Naive thymus-derived CD4-positive, alpha-beta T cell (primary cell): ENCODE results near the gene PEAR1. TPM values are rescaled to one million over a fixed set of nuclear protein-coding genes. Genes with fewer than 3 reads are reported as not detected.

Experiments used
- ATAC-seq: fragments of 150-1000 bp; cut with Tn5 transposase; 2 replicates; pipeline ENCODE4 v1.10.0; 2021; ENCODE audit warnings: mild to moderate bottlenecking, moderate library complexity
- CTCF ChIA-PET: fragments of 350-600 bp; sonication (Branson Sonifier 250); formaldehyde crosslinking; loops from one replicate; lab custom pipeline; 2021; ENCODE audit warnings: antibody characterized with exemption; lab: Charles Lee
- POLR2A ChIA-PET: fragments of 350-600 bp; sonication (Branson Sonifier 250); formaldehyde crosslinking; loops from one replicate; lab custom pipeline; 2021; ENCODE audit warnings: antibody characterized with exemption, inconsistent platforms; lab: Charles Lee
- DNase-seq, 9 donors: peaks; one replicate each; pipeline versions ENCODE4 v3.0.0 to v3.0.0-alpha.2; 2020 to 2022; ENCODE audit warnings: mixed read lengths in 1 of 9
- H3K27ac ChIP-seq: one replicate; pipeline ENCODE4 v1.7.0; 2013; ENCODE audit warnings: mild to moderate bottlenecking, low read depth, low read length, moderate library complexity
- H3K27me3 ChIP-seq, 2 donors: one replicate each; pipeline ENCODE4 v1.7.0; 2013; ENCODE audit warnings: low read length in 2 of 2, mild to moderate bottlenecking in 2 of 2, moderate library complexity in 2 of 2; ENCODE audit not compliant: control insufficient read depth in 2 of 2, insufficient read depth in 2 of 2
- H3K36me3 ChIP-seq, 3 experiments: 1 replicate in 2 of 3; 2 replicates in 1 of 3; pipeline ENCODE4 v1.7.0; 2013; ENCODE audit warnings: low read length in 3 of 3, mild to moderate bottlenecking in 3 of 3, moderate library complexity in 1 of 3; ENCODE audit not compliant: insufficient read depth in 3 of 3, control insufficient read depth in 2 of 3
- H3K4me1 ChIP-seq, 2 donors: one replicate each; pipeline ENCODE4 v1.7.0; 2013; ENCODE audit warnings: low read length in 2 of 2, mild to moderate bottlenecking in 2 of 2, moderate library complexity in 1 of 2; ENCODE audit not compliant: control insufficient read depth in 2 of 2, insufficient read depth in 2 of 2
- H3K4me3 ChIP-seq: 2 replicates; pipeline ENCODE4 v1.7.0; 2013; ENCODE audit warnings: mild to moderate bottlenecking, low read length
- H3K9me3 ChIP-seq, 3 experiments: 1 replicate in 2 of 3; 2 replicates in 1 of 3; pipeline ENCODE4 v1.7.0; 2013; ENCODE audit warnings: low read length in 3 of 3; ENCODE audit not compliant: control insufficient read depth in 2 of 3
- H3K27ac Mint-ChIP-seq, 9 donors: one replicate each; pipeline ENCODE4 v1.8.0; 2020 to 2022; ENCODE audit warnings: mixed read lengths in 9 of 9, mild to moderate bottlenecking in 8 of 9, moderate library complexity in 5 of 9, inconsistent platforms in 2 of 9
- H3K27me3 Mint-ChIP-seq, 5 donors: one replicate each; pipeline ENCODE4 v1.8.0; 2021 to 2022; ENCODE audit warnings: mixed read lengths in 5 of 5, mild to moderate bottlenecking in 1 of 5
- H3K36me3 Mint-ChIP-seq, 5 donors: one replicate each; pipeline ENCODE4 v1.8.0; 2020 to 2022; ENCODE audit warnings: mixed read lengths in 5 of 5, mild to moderate bottlenecking in 3 of 5, inconsistent platforms in 1 of 5
- H3K4me1 Mint-ChIP-seq, 7 donors: one replicate each; pipeline ENCODE4 v1.8.0; 2020 to 2022; ENCODE audit warnings: mixed read lengths in 7 of 7, mild to moderate bottlenecking in 3 of 7, inconsistent platforms in 1 of 7
- H3K4me3 Mint-ChIP-seq, 10 donors: one replicate each; pipeline ENCODE4 v1.8.0; 2020 to 2022; ENCODE audit warnings: mild to moderate bottlenecking in 10 of 10, mixed read lengths in 10 of 10, moderate library complexity in 6 of 10, inconsistent platforms in 2 of 10
- H3K9me3 Mint-ChIP-seq, 11 donors: one replicate each; pipeline ENCODE4 v1.8.0; 2020 to 2022; ENCODE audit warnings: mixed read lengths in 11 of 11, mild to moderate bottlenecking in 4 of 11, inconsistent platforms in 1 of 11, moderate library complexity in 1 of 11
- intact Hi-C, 2 donors: fragments of 100-400 bp; cut with micrococcal nuclease; formaldehyde crosslinking; loops; one replicate each; pipeline ENCODE4 v1.15.1; 2023
- polyA plus RNA-seq, 2 donors: library from polyadenylated mRNA; unstranded; fragments of 300-500 nt; fragmentation: Illumina TruSeq; gene quantifications; one replicate each; pipeline ENCODE4 v1.2.3, GENCODE V29; 2021
- total RNA-seq, 6 experiments: library from RNA in 5 of 6; stranded (reverse) in 5 of 6; gene quantifications; 1 replicate in 5 of 6; 2 replicates in 1 of 6; pipeline ENCODE4 v1.2.3 and lab custom pipeline; 2021 to 2026

Gene PEAR1
- total and polyA plus RNA-seq, 7 experiments from 2014 or later = 0.19 to 1.2 (median 0.32) TPM

GRCh38 chr1:156883919-156884318 is 9.6 kb upstream of the PEAR1 start:
- ChIA-PET POLR2A (no interaction called here), CTCF (interaction anchor here (0.6 to 0.7 kb wide), 2 partner anchors 13 to 80 kb away, joined by 3 to 5 read pairs; no protein-coding TSS in a partner anchor)
- Histone ChIP-seq H3K4me1 (no peaks in the 10 kb centered on the region), H3K27me3 (no peaks in the 10 kb centered on the region), H3K4me3 (no peak overlapping the region), H3K9me3 (no peaks in the 10 kb centered on the region), H3K36me3 (no peaks in the 10 kb centered on the region), H3K27ac (no peak overlapping the region)
- H3K4me3 Mint-ChIP-seq = no peak overlapping the region
- H3K9me3 Mint-ChIP-seq = no peaks in the 10 kb centered on the region
- ATAC-seq = no peak
- no peak for DNase-seq
- peaks cover 0 to 4% (median 0%) of the 10 kb centered on the region in 7 donors for H3K4me1 Mint-ChIP-seq
- peaks cover 6 to 61% (median 16%) of the 10 kb centered on the region in 5 donors for H3K27me3 Mint-ChIP-seq
- H3K36me3 Mint-ChIP-seq = no peaks in the 10 kb centered on the region
- intact Hi-C loops = no loop called here
- no peak overlapping the region for H3K27ac Mint-ChIP-seq

GRCh38 chr1:156884560-156885184 is 8.8 kb upstream of the PEAR1 start:
- no peak overlapping the region for H3K27ac Mint-ChIP-seq
- ChIA-PET CTCF (interaction anchor here (0.6 to 0.7 kb wide), 2 partner anchors 13 to 79 kb away, joined by 3 to 5 read pairs; no protein-coding TSS in a partner anchor), POLR2A (interaction anchor here (0.9 kb wide), 1 partner anchor 27 kb away, joined by 3 read pairs; no protein-coding TSS in a partner anchor)
- no peak overlapping the region for H3K4me3 Mint-ChIP-seq
- intact Hi-C loops = no loop called here
- peaks cover 0 to 4% (median 0%) of the 10 kb centered on the region in 7 donors for H3K4me1 Mint-ChIP-seq
- DNase-seq (no peak), ATAC-seq (no peak)
- Histone ChIP-seq H3K27me3 (no peaks in the 10 kb centered on the region), H3K9me3 (no peaks in the 10 kb centered on the region), H3K4me3 (no peak overlapping the region), H3K36me3 (no peaks in the 10 kb centered on the region), H3K4me1 (no peaks in the 10 kb centered on the region), H3K27ac (no peak overlapping the region)
- H3K9me3 Mint-ChIP-seq = no peaks in the 10 kb centered on the region
- peaks cover 6 to 61% (median 23%) of the 10 kb centered on the region in 5 donors for H3K27me3 Mint-ChIP-seq
- no peaks in the 10 kb centered on the region for H3K36me3 Mint-ChIP-seq

- CTCF ChIA-PET = interaction anchor here (0.5 kb wide), 1 partner anchor 302 kb away, joined by 3 read pairs; no protein-coding TSS in a partner anchor
Measured at GRCh38 chr1:156885314-156885713, 8.2 kb upstream of the PEAR1 start.

GRCh38 chr1:156885880-156886355 is 7.6 kb upstream of the PEAR1 start:
- CTCF ChIA-PET = interaction anchor here (0.5 to 6.0 kb wide), 2 partner anchors 89 to 303 kb away, joined by 3 to 38 read pairs; no protein-coding TSS in a partner anchor
- H3K36me3 ChIP-seq = no peaks in the 10 kb centered on the region
- H3K9me3 ChIP-seq = no peaks in the 10 kb centered on the region
- H3K4me1 ChIP-seq = no peaks in the 10 kb centered on the region
- H3K9me3 Mint-ChIP-seq = no peaks in the 10 kb centered on the region
- no peak overlapping the region for H3K27ac Mint-ChIP-seq
- no peaks in the 10 kb centered on the region for H3K27me3 ChIP-seq
- intact Hi-C loops = no loop called here
- ATAC-seq (no peak), DNase-seq (no peak)
- peaks cover 6 to 59% (median 31%) of the 10 kb centered on the region in 5 donors for H3K27me3 Mint-ChIP-seq
- H3K4me3 Mint-ChIP-seq = no peak overlapping the region
- no peak overlapping the region for H3K27ac ChIP-seq
- H3K4me3 ChIP-seq = no peak overlapping the region
- H3K4me1 Mint-ChIP-seq = peaks cover 0 to 10% (median 4%) of the 10 kb centered on the region in 7 donors
- POLR2A ChIA-PET = interaction anchor here (0.5 kb wide), 1 partner anchor 573 kb away, joined by 3 read pairs; no protein-coding TSS in a partner anchor
- H3K36me3 Mint-ChIP-seq = no peaks in the 10 kb centered on the region

More at GRCh38 chr1:156885314-156885713, 8.2 kb upstream of the PEAR1 start:
- ATAC-seq (no peak), DNase-seq (no peak)
- Mint-ChIP-seq H3K4me1 (peaks cover 0 to 7% (median 3%) of the 10 kb centered on the region in 7 donors), H3K36me3 (no peaks in the 10 kb centered on the region), H3K27ac (no peak overlapping the region), H3K4me3 (no peak overlapping the region), H3K9me3 (no peaks in the 10 kb centered on the region), H3K27me3 (peaks cover 6 to 59% (median 29%) of the 10 kb centered on the region in 5 donors)
- H3K36me3 ChIP-seq = no peaks in the 10 kb centered on the region
- no peaks in the 10 kb centered on the region for H3K4me1 ChIP-seq
- no peaks in the 10 kb centered on the region for H3K9me3 ChIP-seq
- no peaks in the 10 kb centered on the region for H3K27me3 ChIP-seq
- intact Hi-C loops = no loop called here
- no peak overlapping the region for H3K27ac ChIP-seq
- H3K4me3 ChIP-seq = no peak overlapping the region
- POLR2A ChIA-PET = interaction anchor here (0.5 kb wide), 1 partner anchor 573 kb away, joined by 3 read pairs; no protein-coding TSS in a partner anchor

- H3K4me1 ChIP-seq = no peaks in the 10 kb centered on the region
- peaks cover 10 to 64% (median 33%) of the 10 kb centered on the region in 5 donors for H3K27me3 Mint-ChIP-seq
- H3K36me3 ChIP-seq = no peaks in the 10 kb centered on the region
- DNase-seq (no peak), ATAC-seq (no peak)
- CTCF ChIA-PET = interaction anchor here (6.0 kb wide), 1 partner anchor 90 kb away, joined by 38 read pairs; no protein-coding TSS in a partner anchor
- H3K36me3 Mint-ChIP-seq = no peaks in the 10 kb centered on the region
- no peak overlapping the region for H3K4me3 Mint-ChIP-seq
- no peak overlapping the region for H3K27ac ChIP-seq
- H3K4me1 Mint-ChIP-seq = peaks cover 2 to 13% (median 6%) of the 10 kb centered on the region in 7 donors
- no peak overlapping the region for H3K4me3 ChIP-seq
- no peaks in the 10 kb centered on the region for H3K9me3 Mint-ChIP-seq
- intact Hi-C loops = no loop called here
- H3K9me3 ChIP-seq = no peaks in the 10 kb centered on the region
- POLR2A ChIA-PET = no interaction called here
- H3K27ac Mint-ChIP-seq = no peak overlapping the region
- H3K27me3 ChIP-seq = no peaks in the 10 kb centered on the region
Measured at GRCh38 chr1:156886583-156887281, 6.8 kb upstream of the PEAR1 start.

- no peaks in the 10 kb centered on the region for H3K9me3 ChIP-seq
- no peaks in the 10 kb centered on the region for H3K4me1 ChIP-seq
- no peaks in the 10 kb centered on the region for H3K27me3 ChIP-seq
- Mint-ChIP-seq H3K4me1 (peaks cover 6 to 19% (median 9%) of the 10 kb centered on the region in 7 donors), H3K4me3 (no peak overlapping the region), H3K36me3 (no peaks in the 10 kb centered on the region), H3K27ac (no peak overlapping the region), H3K9me3 (no peaks in the 10 kb centered on the region), H3K27me3 (peaks cover 14 to 59% (median 35%) of the 10 kb centered on the region in 5 donors)
- intact Hi-C loops = no loop called here
- ATAC-seq = no peak
- H3K36me3 ChIP-seq = no peaks in the 10 kb centered on the region
- ChIA-PET POLR2A (no interaction called here), CTCF (interaction anchor here (6.0 kb wide), 1 partner anchor 90 kb away, joined by 38 read pairs; no protein-coding TSS in a partner anchor)
- no peak for DNase-seq
- no peak overlapping the region for H3K27ac ChIP-seq
- H3K4me3 ChIP-seq = no peak overlapping the region
Measured at GRCh38 chr1:156887317-156887716, 6.2 kb upstream of the PEAR1 start.
